ENCODE data around the gene FAM114A2.

Gene FAM114A2

GRCh38 chr5:153941265-153941664 is 97.4 kb downstream of the FAM114A2 start:
- no peak overlapping the region for H3K9ac ChIP-seq (ENCODE audit: insufficient read length, low read depth)

More at GRCh38 chr5:153941265-153941664, 97.4 kb downstream of the FAM114A2 start:
- H3K27me3 ChIP-seq (ENCODE audit: insufficient read depth, insufficient read length): no peaks in the 10 kb centered on the region
- no peaks in the 10 kb centered on the region for H3K4me1 ChIP-seq (ENCODE audit: insufficient read depth, insufficient read length)
- no peaks in the 10 kb centered on the region for H3K36me3 ChIP-seq (ENCODE audit: insufficient read depth, insufficient read length, low read length)
- no peak overlapping the region for H3K4me3 ChIP-seq (ENCODE audit: insufficient read length, low read depth)
- no peak for TF ChIP-seq ZNF274 (IDR thresholded peaks at IDR 0.05; ENCODE audit: low read depth, low read length)
- TF ChIP-seq YY1 (IDR thresholded peaks at IDR 0.05; ENCODE audit: insufficient read depth, insufficient read length): no peak
- TF ChIP-seq SUZ12 (IDR thresholded peaks at IDR 0.05; ENCODE audit: extremely low read depth, insufficient read depth, insufficient read length): no peak
- DNase-seq (ENCODE audit: low read depth, low spot score): no peak
- peaks cover 60% of the 10 kb centered on the region for H3K9me3 ChIP-seq (ENCODE audit: insufficient read depth, low read length)

All from NT2/D1 (cell line).